GM20000 (cell line): ENCODE results near the gene PLB1.

Source experiments
- DNase-seq: peaks from one replicate; pipeline ENCODE4 v3.0.0; 2012; ENCODE audit warnings: low spot score
- TF ChIP-seq, protein P1 (sequence below): IDR thresholded peaks from 2 replicates; pipeline ENCODE4 v1.5.1; 2012; ENCODE audit warnings: mild to moderate bottlenecking, control low read depth; ENCODE audit errors: extremely low read depth, missing control alignments

PLB1 gene

DNA sequence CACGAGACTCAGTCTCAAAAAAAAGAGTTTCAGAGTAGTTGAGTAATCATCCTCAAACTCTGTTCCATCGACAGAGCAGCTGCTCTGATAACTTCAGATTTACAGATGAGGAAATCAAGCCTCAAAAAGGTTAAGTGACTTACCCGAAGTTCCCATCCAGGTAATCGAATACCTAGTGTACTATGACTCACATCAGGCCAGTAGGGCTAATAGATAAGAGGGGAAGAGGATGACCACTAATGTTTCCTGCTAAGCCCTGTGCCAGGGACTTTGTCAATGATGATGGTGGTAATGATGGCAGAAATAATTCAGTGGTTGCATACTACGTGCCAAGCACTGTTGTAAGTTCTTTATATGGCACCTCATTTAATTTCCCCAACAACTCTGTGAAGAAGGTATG, 80.9 kb downstream of the PLB1 start:
- DNase-seq: no peak
- TF ChIP-seq, protein P1, sequence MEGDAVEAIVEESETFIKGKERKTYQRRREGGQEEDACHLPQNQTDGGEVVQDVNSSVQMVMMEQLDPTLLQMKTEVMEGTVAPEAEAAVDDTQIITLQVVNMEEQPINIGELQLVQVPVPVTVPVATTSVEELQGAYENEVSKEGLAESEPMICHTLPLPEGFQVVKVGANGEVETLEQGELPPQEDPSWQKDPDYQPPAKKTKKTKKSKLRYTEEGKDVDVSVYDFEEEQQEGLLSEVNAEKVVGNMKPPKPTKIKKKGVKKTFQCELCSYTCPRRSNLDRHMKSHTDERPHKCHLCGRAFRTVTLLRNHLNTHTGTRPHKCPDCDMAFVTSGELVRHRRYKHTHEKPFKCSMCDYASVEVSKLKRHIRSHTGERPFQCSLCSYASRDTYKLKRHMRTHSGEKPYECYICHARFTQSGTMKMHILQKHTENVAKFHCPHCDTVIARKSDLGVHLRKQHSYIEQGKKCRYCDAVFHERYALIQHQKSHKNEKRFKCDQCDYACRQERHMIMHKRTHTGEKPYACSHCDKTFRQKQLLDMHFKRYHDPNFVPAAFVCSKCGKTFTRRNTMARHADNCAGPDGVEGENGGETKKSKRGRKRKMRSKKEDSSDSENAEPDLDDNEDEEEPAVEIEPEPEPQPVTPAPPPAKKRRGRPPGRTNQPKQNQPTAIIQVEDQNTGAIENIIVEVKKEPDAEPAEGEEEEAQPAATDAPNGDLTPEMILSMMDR: no peak

DNA sequence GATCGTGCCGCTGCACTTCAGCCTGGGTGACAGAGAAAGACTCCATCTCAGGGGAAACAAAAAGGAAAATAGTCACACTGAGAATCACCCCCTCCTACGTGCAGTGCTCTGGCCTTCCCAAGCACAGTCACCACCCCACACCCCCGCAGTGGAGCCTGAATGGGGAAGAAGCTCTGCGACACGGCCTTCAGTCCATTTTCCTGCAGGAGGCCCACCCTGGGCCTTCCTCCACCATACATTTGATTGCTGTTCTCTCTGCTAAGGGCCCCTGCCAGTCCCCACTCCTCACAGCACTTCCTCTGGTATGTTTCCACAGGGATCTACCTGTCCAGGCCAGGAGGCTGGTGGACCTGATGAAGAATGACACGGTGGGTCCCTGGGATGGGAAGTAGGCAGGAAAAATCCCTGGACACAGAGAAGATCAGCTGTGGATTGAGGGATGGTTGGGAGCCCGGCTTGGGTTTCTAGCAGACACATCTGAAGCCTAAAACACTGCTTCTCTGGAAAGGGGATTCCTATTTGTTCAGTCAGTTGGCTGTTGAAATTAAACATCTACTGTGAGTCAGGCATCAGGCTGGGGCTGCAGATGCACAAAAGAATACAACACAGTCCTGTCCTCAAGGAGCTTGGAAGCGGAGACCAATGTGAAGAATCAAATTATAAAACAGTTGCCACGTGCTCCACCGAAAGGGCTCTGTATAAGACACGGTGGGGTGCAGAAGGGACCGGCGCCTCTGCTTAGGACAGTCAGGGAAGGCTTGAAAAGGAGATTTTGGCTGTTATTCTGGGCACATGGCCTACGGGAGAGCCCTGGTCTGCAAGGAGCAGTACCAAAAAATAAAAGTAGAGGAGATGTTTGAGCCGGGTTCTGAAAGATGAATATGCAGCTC, 82.2 kb downstream of the PLB1 start:
- no peak for DNase-seq
- TF ChIP-seq, protein P1: no peak

DNA sequence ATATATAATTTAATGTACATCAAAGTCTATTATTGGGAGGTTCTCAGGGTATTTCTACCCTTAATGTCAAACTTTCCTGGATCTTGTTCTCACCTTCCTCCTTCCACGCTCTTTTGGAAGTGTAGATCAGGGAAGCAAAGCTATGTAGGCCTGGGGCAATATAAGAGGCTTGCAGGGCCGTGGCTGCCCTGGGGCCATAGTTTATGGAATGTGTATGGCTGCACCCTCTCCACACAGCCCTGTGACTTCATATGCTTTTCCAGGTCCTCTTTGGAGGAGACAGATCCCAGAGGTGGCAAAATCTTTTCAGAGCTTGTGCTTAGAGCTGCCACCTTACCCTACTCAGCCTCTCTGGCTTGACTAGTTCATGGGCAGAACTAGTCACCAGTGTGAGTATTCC, 82.9 kb downstream of the PLB1 start:
- TF ChIP-seq, protein P1: no peak

DNA sequence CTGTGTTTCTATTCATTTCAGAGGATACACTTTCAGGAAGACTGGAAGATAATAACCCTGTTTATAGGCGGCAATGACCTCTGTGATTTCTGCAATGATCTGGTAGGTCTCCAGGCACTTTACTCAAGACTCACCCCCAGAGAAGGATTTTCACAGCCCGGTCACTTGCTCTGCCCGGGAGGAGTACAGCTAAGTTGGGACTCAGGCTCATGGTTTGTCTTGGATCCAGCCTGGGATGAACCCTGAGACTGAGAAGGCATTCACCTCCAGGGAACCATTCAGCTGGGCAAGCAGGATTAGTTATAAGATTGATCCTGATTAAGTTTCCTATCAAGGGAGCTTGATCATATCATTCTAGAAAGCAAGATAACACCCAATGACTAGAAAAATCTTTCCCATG, 83.7 kb downstream of the PLB1 start:
- TF ChIP-seq, protein P1: no peak
- no peak for DNase-seq

More for the DNA sequence above, 82.9 kb downstream of the PLB1 start:
- no peak for DNase-seq

DNA sequence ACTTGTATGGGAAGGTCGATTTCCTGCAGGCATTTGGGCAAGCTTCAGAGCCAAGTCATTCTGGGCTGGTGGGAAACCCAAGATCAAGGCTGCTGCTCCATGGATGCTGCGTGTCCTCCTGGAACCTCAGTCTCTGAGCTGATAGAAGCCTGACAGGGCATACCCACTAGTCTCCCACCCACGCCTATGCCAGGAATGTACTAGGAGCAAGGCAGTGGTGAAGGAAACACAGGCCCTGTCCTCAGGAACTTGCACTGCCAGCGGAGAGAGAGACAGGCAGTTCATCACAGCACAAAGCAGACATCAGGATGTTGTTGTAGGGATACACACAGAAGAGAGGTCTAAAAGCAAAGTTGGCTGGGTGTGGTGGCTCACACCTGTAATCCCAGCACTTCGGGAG, 84.2 kb downstream of the PLB1 start:
- no peak for DNase-seq

DNA sequence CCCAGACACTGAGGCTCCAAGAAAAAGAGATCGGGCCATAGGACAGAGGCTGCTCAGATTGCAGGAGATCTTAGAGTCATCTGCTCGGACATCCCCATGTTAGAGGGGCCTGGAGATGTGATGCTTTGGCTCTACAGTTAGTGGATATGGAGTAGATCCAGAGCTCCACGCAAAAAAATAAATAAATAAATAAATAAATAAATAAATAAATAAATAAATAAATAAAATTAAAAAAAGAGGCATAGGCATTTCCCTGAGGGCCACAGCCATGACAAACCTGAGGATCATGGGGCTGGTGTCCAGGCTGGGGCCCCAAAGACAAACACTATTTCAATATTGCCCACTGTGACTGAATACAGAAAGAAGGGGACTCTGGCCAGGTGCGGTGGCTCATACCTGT, 85.5 kb downstream of the PLB1 start:
- no peak for DNase-seq
- TF ChIP-seq, protein P1: no peak

More for the DNA sequence above, 84.2 kb downstream of the PLB1 start:
- TF ChIP-seq, protein P1: no peak

DNA sequence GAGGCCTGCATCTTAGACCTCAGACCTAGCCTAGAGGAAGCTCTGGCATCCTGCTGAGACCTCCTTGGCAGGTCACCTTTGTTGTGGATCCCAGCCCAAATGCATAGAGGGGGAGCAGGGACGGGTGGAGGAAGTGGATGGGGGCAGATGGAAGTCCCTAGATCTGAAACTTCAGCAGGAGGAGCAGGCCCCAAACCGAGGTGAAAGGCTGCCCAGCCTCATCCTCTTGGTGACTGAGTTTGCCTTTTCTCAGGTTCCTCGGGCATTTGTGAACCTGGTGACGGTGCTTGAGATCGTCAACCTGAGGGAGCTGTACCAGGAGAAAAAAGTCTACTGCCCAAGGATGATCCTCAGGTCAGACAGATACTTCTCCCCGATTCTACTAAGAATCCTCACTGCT, 86.3 kb downstream of the PLB1 start:
- TF ChIP-seq, protein P1: no peak
- DNase-seq: no peak
